T-helper 2 cell treated with Interferon-gamma antibody and Interleukin-4, amounts not matched to agents 5 μg/mL and 100 μg/mL, for 36 hours (primary cell): ENCODE measurements around the gene CLIC4.

Experiments
- DNase-seq: peaks from one replicate; pipeline ENCODE4 v3.0.0; 2021; ENCODE audit warnings: low spot score
- H3K27ac Mint-ChIP-seq: one replicate; pipeline ENCODE4 v1.8.0; 2021; ENCODE audit warnings: mild to moderate bottlenecking, mixed read lengths
- H3K27me3 Mint-ChIP-seq: one replicate; pipeline ENCODE4 v1.8.0; 2021; ENCODE audit warnings: low read depth, mixed read lengths
- H3K36me3 Mint-ChIP-seq: one replicate; pipeline ENCODE4 v1.8.0; 2021; ENCODE audit warnings: low read depth, mixed read lengths
- H3K4me1 Mint-ChIP-seq: one replicate; pipeline ENCODE4 v1.8.0; 2021; ENCODE audit warnings: low read depth, mixed read lengths
- H3K4me3 Mint-ChIP-seq: one replicate; pipeline ENCODE4 v1.8.0; 2022; ENCODE audit warnings: mild to moderate bottlenecking, moderate library complexity, mixed read lengths
- H3K9me3 Mint-ChIP-seq: one replicate; pipeline ENCODE4 v1.8.0; 2021; ENCODE audit warnings: mixed read lengths

Gene CLIC4

DNA sequence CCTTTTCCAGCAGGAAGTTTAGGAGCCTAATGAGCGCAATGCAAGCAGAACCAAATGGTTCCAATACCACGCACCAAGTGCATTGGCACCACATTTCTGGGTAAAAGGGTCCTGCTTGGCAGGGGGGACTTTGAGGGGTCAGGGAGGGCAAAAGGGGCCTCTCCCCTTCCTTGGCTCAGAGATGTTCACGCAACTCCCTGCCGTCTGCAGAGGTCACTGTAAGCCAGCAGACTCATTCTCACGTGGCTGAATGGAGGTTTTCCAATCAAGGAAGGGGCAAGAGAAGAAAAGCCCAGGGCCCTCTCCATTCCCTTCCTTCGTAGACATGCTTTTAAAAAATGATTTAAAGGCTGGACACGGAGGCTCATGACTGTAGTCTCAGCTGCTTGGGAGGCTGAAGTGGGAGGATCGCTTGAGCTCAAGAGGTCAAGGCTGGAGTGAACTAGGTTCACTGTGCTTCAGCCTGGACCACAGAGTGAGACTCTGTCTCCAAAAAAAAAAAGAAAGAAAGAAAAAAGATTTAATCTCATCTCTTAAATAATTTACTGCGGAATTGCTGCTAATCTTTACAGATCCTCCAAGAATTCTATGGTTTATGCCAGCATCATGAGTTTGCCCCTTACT is 104.5 kb downstream of the CLIC4 start:
- Mint-ChIP-seq H3K36me3 (no peaks in the 10 kb centered on the region), H3K4me1 (peaks cover 17% of the 10 kb centered on the region), H3K4me3 (peak overlapping the region; percentile 44), H3K27ac (peak overlapping the region; percentile 81), H3K27me3 (peaks cover 43% of the 10 kb centered on the region), H3K9me3 (no peaks in the 10 kb centered on the region)
- DNase-seq: peak; percentile 14

DNA sequence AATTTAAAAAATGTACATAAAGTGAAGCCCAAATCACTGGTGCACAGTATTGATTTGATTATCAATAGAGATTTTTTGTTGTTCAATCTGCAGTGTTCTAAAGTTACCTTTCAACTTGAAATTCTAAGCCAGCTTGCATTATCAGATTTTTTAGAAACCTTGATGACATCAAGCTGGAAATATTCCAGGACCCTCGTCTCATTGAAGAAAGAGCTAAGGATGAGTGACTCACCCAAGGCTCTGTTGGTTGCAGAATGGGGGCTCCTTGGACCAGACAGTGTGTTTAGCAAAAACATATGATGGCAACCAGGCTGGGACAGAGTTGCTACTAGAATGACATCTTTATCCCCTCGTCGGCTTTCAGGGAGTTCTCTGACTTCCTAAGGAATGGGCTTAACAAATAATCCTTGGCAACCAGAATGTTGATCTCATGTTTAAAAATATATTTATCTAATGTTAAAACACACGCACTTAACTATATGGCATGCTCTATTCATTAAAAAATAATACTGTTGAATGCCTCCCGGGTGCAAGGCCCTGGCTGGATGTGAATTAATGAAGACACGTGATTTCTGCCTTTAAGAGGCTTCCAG is 105.2 kb downstream of the CLIC4 start:
- H3K4me1 Mint-ChIP-seq: peaks cover 17% of the 10 kb centered on the region
- no peaks in the 10 kb centered on the region for H3K9me3 Mint-ChIP-seq
- H3K27me3 Mint-ChIP-seq: peaks cover 44% of the 10 kb centered on the region
- no peaks in the 10 kb centered on the region for H3K36me3 Mint-ChIP-seq
- no peak overlapping the region for H3K4me3 Mint-ChIP-seq
- no peak overlapping the region for H3K27ac Mint-ChIP-seq
- DNase-seq: no peak

DNA sequence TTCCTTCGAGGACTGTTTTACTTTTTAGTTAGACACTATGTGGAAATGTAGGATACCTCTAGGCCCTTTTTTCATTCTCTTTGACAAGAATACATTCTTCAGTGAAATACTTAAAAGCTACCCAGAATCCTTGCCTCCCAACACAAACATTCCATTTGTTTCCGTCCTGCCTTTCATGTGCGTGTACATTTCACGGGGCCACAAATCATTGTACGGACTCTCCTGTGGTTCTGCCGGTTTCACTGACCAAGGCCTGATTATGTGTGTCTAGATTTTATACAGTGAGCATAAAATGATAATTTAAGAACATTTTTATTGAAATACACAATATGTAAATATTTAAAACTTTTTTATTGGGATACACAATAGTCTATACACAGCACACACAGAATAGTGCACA is 108.4 kb downstream of the CLIC4 start:
- Mint-ChIP-seq H3K27me3 (peaks cover 50% of the 10 kb centered on the region), H3K4me1 (peaks cover 11% of the 10 kb centered on the region), H3K27ac (no peak overlapping the region), H3K36me3 (no peaks in the 10 kb centered on the region), H3K4me3 (no peak overlapping the region), H3K9me3 (no peaks in the 10 kb centered on the region)
- DNase-seq: no peak

DNA sequence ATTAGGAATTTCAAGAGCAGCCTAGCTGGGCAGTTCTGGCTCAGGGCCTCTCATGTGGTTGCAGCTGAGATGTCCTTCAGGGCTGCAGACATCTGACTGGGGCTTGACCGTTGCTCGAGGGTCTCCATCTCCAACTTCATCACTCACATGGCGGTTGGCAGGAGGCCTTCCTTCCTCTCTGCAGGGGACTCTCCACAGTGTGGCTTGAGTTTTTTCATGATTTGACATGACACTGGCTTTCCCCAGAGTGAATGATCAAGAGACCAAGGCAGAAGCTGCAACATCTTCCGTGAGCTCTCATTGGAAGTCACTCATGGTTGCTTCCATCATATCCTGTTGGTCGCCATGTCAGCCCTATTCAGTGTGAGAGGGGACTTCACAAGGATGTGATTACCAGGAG is 110.2 kb downstream of the CLIC4 start:
- no peak for DNase-seq
- no peaks in the 10 kb centered on the region for H3K4me1 Mint-ChIP-seq
- H3K4me3 Mint-ChIP-seq: no peak overlapping the region
- no peaks in the 10 kb centered on the region for H3K9me3 Mint-ChIP-seq
- H3K27ac Mint-ChIP-seq: no peak overlapping the region
- peaks cover 45% of the 10 kb centered on the region for H3K27me3 Mint-ChIP-seq
- H3K36me3 Mint-ChIP-seq: no peaks in the 10 kb centered on the region

DNA sequence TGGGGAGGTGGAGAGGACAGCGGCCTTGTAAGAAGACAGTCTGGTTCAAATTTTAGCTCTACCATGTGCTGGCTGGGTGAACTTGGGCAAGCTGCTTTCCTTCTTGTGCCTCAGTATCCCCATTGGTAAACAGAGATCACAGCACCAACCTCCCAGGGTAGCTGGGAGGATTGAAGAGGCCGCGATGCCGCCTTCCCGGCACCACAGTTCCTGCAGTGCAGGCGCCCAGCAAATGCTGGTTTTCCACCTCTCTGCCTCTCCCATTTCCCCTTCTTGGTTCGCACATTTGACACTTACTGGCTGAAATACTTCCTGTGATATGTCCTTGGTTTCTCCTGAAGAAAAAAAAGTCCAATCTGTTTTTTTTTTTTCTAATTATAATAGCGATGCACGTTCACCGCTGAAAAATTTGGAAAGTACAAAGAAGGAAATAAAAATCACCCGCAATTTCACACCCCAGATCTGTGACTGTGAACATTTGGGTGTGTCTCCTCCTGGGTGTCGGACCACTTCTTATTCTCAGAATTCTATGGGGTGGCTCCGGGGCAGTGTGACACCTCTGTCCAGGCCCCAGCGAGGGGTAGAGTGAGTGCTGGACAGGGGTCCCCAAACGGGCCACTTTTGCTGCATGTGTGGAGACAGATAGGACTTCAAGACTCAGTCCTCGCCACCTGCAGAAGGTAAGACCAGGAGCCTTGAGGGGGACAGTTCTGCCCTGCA is 111.7 kb downstream of the CLIC4 start:
- no peaks in the 10 kb centered on the region for H3K9me3 Mint-ChIP-seq
- no peaks in the 10 kb centered on the region for H3K4me1 Mint-ChIP-seq
- H3K4me3 Mint-ChIP-seq: no peak overlapping the region
- H3K27ac Mint-ChIP-seq: no peak overlapping the region
- peaks cover 33% of the 10 kb centered on the region for H3K27me3 Mint-ChIP-seq
- DNase-seq: no peak
- H3K36me3 Mint-ChIP-seq: no peaks in the 10 kb centered on the region

DNA sequence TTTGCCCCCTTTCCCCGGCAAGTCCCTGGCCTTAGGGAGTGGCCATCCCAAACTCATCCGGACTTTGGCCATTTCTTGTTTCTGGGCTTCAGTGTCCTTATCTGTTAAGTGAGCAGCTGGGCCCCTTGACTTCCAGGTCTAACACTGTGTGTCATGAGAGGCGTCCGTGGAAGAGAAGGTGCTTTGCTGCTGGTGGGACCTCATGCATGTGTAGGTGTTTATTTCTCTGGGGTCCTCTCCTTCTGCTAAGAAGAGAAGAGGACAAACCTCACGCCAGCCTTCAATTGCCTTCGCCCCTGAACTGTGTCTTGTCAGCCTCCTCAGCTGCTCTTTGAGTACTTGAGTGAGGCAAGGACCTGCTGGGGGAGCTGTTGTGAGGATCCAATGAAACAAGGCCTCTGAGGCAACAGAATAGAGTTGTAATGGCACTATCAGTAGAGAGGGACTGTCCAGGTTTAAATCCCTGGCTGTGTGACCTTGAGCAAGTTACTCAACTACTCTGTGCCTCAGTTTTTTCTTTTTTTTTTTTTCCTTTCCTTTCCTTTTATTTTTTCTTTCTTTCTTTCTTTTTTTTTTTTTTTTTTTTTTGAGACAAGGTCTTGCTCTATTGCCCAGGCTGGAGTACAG is 112.4 kb downstream of the CLIC4 start:
- peaks cover 26% of the 10 kb centered on the region for H3K27me3 Mint-ChIP-seq
- H3K4me1 Mint-ChIP-seq: no peaks in the 10 kb centered on the region
- H3K4me3 Mint-ChIP-seq: no peak overlapping the region
- no peaks in the 10 kb centered on the region for H3K36me3 Mint-ChIP-seq
- no peaks in the 10 kb centered on the region for H3K9me3 Mint-ChIP-seq
- no peak for DNase-seq
- no peak overlapping the region for H3K27ac Mint-ChIP-seq

DNA sequence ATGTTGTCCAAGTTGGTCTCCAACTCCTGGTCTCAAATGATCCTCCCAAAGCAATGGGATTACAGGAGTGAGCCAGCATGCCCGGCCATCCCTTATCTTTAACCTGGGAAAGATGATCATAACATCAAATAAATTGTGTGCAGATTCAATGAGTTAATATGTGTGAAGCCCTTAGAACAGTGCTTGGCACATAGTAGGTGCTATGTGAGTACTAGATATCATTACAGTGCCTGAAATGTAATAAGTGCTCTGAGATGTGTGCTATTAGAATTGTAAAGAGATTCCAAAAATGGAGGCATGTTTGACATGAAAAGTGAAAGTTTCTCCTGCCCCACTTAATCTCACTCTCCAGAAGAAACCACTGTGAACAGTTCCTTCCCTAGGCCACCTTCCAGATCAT is 113.0 kb downstream of the CLIC4 start:
- Mint-ChIP-seq H3K27me3 (peaks cover 24% of the 10 kb centered on the region), H3K4me3 (no peak overlapping the region), H3K9me3 (no peaks in the 10 kb centered on the region), H3K36me3 (no peaks in the 10 kb centered on the region), H3K4me1 (no peaks in the 10 kb centered on the region), H3K27ac (no peak overlapping the region)
- DNase-seq: no peak

DNA sequence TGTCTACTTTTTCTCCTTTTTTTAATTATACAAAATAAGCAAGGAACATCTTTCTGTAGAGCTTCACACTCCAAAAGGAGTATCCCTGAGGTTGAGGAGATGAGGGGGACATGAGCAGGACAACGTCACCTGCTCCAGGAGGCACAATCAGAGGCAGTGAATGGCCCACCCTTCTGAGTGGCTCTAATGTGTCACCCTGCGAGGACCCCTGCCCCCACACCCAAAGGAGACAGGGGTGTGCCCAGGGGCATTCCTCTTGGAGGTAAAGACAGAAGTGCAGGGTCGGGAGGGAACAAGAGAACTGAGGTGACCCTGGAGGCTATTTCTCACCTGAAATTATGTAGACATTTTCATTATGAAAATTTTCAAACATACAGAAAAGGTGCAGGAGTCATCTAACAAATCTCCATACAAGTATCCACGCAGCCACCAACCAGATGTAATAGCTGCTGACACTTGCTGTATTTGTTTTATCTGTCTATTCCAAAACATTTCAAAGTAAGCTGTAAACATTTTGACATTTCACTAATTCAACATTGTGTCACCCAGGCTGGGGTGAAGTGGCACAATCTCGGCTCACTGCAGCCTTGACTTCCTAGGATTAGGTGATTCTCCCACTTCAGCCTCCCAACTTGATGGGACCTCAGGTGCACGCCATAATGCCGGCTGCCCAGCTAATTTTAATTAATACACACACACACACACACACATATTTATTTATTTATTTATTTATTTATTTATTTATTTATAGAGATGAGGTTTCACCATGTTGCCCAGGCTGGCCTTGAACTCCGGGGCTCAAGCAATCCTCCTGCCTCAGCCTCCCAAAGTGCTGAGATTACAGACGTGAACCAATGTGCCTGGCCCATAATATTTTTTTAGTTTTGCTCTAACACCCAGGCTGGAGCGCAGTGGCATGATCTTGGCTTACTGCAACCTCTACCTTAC is 114.1 kb downstream of the CLIC4 start:
- no peak for DNase-seq
- Mint-ChIP-seq H3K36me3 (no peaks in the 10 kb centered on the region), H3K4me1 (no peaks in the 10 kb centered on the region), H3K27me3 (peaks cover 18% of the 10 kb centered on the region), H3K27ac (no peak overlapping the region), H3K4me3 (no peak overlapping the region), H3K9me3 (no peaks in the 10 kb centered on the region)

DNA sequence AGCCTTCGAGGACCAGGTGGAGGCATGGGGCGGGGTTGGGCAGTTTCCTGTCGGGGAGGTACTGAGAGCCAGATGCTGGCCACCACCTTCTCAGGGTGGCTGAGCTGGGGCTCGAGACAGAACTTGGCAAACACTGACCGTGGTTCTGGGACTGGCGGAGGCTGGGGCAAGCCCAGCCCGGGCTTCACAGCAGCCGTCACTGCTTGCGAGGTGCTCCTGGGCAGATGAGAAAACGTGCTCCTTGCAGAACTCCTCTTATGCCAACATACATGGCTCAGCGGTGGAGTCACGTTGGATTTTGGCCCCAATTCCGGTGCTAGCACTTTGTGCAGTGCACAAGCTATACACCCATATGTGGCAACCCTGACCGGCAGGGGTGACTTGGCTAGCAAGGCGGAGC is 115.6 kb downstream of the CLIC4 start:
- H3K27me3 Mint-ChIP-seq: peaks cover 11% of the 10 kb centered on the region
- no peaks in the 10 kb centered on the region for H3K9me3 Mint-ChIP-seq
- DNase-seq: no peak
- no peak overlapping the region for H3K4me3 Mint-ChIP-seq
- no peaks in the 10 kb centered on the region for H3K4me1 Mint-ChIP-seq
- no peaks in the 10 kb centered on the region for H3K36me3 Mint-ChIP-seq
- no peak overlapping the region for H3K27ac Mint-ChIP-seq

DNA sequence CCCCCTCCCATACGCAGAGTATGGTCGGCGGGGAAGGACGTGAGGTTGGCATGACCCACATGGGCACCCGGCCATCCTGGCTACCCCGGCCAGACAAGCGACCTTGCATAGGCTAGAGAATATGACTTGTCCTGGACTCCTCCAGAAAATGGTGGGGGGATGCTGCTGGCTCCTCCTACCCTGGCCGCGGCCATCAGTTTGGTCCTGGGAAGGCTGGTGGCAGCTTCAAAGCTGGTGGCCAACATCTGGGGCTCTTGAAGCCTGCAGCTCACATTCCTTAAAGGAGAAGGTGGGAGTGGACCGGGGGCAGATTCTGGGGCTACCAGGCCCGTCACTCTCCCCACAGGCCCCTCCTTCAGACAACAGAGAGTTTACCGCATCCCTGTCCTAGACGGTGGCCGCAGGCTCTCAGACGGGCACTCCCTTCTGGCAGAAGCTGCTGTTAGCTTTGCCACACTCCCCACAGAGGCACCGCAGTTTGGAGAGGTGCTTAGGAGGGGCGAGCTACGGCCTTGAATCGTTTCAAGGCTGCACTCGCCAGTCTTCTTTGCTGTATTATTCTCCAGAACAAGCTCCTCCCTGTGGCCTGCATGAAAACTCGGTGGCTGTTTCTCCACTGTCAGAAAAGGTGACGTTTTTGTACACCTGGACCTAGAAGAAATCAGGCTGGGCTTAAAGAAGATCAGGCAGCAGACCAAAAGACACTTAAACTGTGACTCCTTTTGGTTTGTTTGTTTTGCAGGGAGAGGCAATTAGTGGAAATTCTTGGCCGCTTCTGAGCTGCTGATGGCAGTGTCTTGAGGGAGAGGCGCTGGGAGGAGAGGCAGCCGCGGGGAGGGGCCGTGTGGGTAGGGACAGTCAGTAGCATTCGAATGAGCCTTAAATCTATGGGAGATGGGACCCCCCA is 116.8 kb downstream of the CLIC4 start:
- Mint-ChIP-seq H3K27ac (no peak overlapping the region), H3K4me3 (no peak overlapping the region), H3K4me1 (no peaks in the 10 kb centered on the region)

DNA sequence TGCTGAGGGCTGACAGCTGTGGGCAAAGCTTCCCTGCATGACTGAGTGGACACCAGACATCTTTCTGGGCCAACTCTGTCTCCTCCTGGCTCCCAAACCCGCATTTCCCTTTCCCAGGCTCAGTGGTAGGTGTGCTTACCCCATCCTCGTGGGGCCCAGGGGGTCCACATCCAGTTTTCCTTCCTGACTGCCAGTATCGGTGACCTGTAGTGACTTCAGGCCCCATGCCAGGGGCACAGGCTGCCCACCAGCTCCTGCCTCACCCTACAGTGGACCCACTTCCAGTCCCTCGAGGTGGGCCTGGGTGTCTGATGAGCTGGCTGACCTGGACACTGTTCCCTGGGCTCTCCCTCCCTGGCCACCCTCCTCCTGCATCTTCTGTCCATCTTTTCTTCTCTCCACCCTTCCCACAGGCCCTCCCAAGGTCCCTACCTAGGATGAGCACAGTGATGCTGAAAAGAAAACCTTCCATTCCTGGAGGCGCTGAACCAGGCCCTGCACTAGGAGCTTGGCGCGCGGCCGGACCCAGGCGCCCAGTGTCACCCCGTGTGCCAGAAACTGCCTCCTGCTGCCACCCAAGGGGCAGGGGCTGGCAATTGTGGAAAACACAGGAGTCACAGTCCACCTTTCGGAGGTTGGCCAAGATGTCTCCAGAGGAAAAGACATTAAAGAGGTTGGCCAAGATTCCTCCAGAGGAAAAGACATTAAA is 117.7 kb downstream of the CLIC4 start:
- no peak for DNase-seq
- Mint-ChIP-seq H3K4me3 (no peak overlapping the region), H3K9me3 (no peaks in the 10 kb centered on the region), H3K4me1 (no peaks in the 10 kb centered on the region), H3K27me3 (peaks cover 9% of the 10 kb centered on the region), H3K36me3 (no peaks in the 10 kb centered on the region), H3K27ac (no peak overlapping the region)

More for the DNA sequence above, 116.8 kb downstream of the CLIC4 start:
- Mint-ChIP-seq H3K27me3 (peaks cover 9% of the 10 kb centered on the region), H3K9me3 (no peaks in the 10 kb centered on the region), H3K36me3 (no peaks in the 10 kb centered on the region)
- no peak for DNase-seq

DNA sequence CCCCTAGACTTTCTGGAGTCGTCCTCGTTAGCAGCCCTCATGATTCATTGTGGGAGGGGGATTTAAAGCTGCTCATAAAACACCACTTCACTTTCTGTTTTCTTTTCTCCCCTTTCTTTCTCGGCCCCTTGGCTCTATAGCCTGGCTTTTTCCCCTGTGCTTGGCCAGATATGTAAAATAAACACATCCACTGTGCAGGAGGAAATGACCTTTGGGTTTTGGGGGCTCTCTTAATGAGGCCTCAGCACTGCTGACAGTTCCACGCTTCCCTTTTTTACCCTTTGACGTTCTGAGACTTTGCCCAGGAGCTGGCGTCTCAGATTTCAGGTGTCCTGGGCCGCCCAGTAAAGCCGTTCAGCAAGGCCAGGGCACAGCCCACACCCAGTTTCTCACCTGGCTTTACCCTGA is 119.1 kb downstream of the CLIC4 start:
- no peaks in the 10 kb centered on the region for H3K36me3 Mint-ChIP-seq
- no peaks in the 10 kb centered on the region for H3K4me1 Mint-ChIP-seq
- no peak overlapping the region for H3K4me3 Mint-ChIP-seq
- no peaks in the 10 kb centered on the region for H3K9me3 Mint-ChIP-seq
- no peak for DNase-seq
- H3K27ac Mint-ChIP-seq: no peak overlapping the region
- H3K27me3 Mint-ChIP-seq: peaks cover 9% of the 10 kb centered on the region
